ENCODE results near the gene MYH1. TPM values are rescaled to one million over a fixed set of nuclear protein-coding genes. Genes with fewer than 3 reads are reported as not detected.

MYH1 gene
- total RNA-seq, 1 experiment from 2014 or later = not detected

DNA sequence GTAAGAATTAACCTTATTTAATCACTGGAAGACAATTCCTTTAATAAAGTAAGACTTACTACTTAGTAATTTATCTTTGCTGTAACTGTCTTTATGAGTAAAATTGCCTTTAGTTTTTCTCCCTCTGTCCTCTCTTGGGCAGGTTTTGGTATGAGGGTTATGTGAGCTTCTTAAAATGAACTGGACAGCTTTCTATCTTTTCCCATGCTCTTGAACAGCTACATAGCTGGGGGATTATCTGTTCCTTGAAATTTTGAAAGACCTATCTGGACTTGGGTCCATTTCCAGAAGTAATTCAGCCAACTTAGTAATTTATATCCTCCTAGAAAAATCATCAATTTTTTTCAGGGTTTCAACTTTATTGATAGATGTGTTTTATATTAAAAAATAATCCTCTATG, 3.6 kb upstream of the MYH1 start:
- Histone ChIP-seq H3K36me3 (replicated peaks; ENCODE audit: control insufficient read depth, insufficient read depth, low read length) (no peaks in the 10 kb centered on the region), H3K27me3 (ENCODE audit: control insufficient read depth, insufficient read depth, low read length) (no peaks in the 10 kb centered on the region), H3K4me3 (ENCODE audit: insufficient read depth, low read depth, low read length) (no peak overlapping the region)
- no peak for DNase-seq

DNA sequence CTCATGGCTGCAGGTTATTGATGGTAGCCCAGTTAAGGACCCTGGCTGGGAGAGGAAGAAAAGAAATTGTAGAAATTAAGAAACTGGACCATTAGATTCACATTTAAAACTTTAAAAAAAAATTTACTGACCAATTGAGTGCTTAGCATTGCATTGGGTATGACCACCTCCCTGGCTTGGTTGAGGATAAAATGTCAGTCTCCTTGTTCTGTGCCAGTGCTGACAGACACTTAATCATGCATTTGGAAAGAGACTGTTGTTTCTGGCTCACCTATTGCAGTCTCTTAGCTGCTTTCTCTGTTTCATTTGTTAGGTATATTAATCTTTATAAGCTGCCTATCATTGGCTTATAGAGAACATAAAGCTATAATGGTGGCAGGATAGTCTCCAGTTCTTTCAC, 1.7 kb downstream of the MYH1 start:
- no peaks in the 10 kb centered on the region for H3K27me3 ChIP-seq (ENCODE audit: control insufficient read depth, insufficient read depth, low read length)
- no peaks in the 10 kb centered on the region for H3K36me3 ChIP-seq (replicated peaks; ENCODE audit: control insufficient read depth, insufficient read depth, low read length)
- no peak for DNase-seq
- no peak overlapping the region for H3K4me3 ChIP-seq (ENCODE audit: insufficient read depth, low read depth, low read length)

DNA sequence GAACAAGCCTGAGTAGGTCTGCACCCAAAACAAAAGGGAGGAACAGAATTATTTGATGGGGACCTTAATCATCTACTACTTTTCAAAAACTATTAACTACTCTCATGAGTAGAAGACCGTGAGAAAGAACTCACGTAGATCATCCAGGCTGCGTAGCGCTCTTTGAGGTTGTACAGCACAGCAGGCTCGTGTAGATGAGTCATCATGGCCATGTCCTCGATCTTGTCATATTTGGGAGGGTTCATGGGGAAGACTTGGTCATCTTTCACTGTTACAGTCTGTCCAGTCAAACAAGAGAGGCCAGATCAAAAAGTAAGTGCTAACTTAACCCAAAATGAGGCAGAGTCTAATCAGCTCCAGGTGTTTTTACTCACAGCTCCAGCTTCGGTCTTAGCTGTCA, 2.3 kb downstream of the MYH1 start:
- DNase-seq = no peak
- Histone ChIP-seq H3K27me3 (ENCODE audit: control insufficient read depth, insufficient read depth, low read length) (no peaks in the 10 kb centered on the region), H3K4me3 (ENCODE audit: insufficient read depth, low read depth, low read length) (no peak overlapping the region), H3K36me3 (replicated peaks; ENCODE audit: control insufficient read depth, insufficient read depth, low read length) (no peaks in the 10 kb centered on the region)

DNA sequence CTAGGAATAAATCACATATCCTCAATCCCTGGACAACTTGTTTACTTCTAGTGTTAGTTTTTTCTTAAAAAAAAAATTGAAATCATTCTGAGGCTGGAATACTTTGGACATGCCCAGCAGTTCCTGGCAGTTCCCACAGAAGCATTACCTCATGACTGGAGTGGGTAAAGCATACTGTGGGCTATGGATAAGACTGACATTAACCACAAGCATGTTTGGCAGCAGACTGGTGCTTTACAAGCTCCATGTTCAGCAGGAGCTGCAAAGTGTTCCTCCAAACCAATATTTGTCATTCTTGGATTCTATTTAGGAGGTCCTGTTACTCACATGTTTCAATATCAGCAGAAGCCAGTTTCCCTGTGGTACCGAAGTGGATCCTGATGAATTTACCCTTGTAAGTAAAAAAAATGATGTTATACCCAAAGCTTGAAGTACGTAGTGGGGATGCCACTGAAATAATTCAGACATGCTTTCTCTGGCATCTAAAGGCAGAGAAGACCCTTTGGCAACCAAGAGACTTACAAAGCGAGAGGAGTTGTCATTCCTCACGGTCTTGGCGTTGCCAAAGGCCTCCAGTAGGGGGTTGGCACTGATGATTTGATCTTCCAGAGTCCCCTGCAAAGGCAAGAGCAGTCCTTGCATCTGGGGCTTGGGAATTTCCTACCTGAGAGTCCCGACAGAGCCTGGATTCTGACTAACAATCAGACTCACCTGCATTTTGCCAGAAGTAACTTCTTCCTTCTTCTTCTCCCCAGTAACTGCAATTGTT, 4.9 kb downstream of the MYH1 start:
- Histone ChIP-seq H3K27me3 (ENCODE audit: control insufficient read depth, insufficient read depth, low read length) (no peaks in the 10 kb centered on the region), H3K4me3 (ENCODE audit: insufficient read depth, low read depth, low read length) (no peak overlapping the region), H3K36me3 (replicated peaks; ENCODE audit: control insufficient read depth, insufficient read depth, low read length) (no peaks in the 10 kb centered on the region)
- DNase-seq = no peak

DNA sequence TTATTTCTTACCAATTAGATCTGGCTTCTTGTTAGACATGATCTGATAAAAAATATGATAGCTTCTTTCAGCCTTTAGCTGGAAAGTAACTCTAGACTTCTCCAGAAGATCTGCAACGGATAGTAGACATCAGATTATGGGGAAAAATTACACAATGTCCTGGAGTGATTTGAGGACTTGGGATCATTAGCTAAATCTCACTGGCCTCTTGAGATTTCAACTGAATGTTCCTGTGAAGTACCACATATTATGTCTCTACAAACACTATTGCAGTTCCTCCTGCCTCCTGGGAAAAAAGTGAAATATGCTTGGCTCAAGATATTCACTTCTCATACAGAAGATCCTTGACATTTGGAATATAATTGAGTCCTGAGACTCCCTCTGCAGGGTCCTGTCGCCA, 5.5 kb downstream of the MYH1 start:
- Histone ChIP-seq H3K27me3 (ENCODE audit: control insufficient read depth, insufficient read depth, low read length) (no peaks in the 10 kb centered on the region), H3K4me3 (ENCODE audit: insufficient read depth, low read depth, low read length) (no peak overlapping the region), H3K36me3 (replicated peaks; ENCODE audit: control insufficient read depth, insufficient read depth, low read length) (no peaks in the 10 kb centered on the region)
- no peak for DNase-seq

DNA sequence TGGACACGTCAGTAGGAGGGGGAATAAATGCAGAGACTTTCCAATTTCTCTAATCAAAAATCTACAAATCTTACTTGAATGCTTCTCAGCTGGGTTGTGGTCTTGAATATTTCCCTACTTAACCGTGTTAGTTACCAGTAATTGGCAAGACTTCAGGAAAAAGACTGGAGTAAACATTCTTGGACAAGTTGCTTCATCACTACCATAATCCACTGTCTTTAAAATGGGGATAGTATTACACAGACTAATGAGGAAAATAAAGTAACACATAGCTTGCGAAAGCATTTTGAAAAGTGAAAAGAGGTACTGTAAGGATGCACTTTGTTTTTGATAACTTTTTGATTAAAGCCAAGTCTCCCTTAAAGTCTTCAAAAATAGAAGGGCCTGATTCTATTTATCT, 18.4 kb downstream of the MYH1 start:
- DNase-seq = no peak
- Histone ChIP-seq H3K27me3 (ENCODE audit: control insufficient read depth, insufficient read depth, low read length) (no peaks in the 10 kb centered on the region), H3K4me3 (ENCODE audit: insufficient read depth, low read depth, low read length) (no peak overlapping the region), H3K36me3 (replicated peaks; ENCODE audit: control insufficient read depth, insufficient read depth, low read length) (no peaks in the 10 kb centered on the region)

DNA sequence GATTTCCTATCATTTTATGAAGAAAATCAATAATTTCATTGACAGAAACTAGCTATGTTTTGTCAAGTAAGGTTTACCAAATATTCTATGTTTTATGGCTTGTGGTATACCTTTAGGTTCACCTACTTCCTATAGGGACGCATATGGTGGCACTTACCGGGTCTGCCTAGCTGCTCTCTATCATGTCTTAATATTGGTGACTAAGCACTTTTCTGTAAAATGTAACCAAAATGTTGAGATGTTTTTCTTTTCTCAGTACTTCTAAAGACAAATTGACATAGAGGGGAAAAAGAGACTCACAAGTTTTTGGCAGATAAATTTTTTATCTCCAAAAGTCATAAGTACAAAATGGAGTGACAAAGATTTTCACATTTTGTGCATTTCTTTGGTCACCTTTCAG, 26.3 kb downstream of the MYH1 start:
- Histone ChIP-seq H3K36me3 (replicated peaks; ENCODE audit: control insufficient read depth, insufficient read depth, low read length) (no peaks in the 10 kb centered on the region), H3K4me3 (ENCODE audit: insufficient read depth, low read depth, low read length) (no peak overlapping the region), H3K27me3 (ENCODE audit: control insufficient read depth, insufficient read depth, low read length) (no peaks in the 10 kb centered on the region)
- no peak for DNase-seq

DNA sequence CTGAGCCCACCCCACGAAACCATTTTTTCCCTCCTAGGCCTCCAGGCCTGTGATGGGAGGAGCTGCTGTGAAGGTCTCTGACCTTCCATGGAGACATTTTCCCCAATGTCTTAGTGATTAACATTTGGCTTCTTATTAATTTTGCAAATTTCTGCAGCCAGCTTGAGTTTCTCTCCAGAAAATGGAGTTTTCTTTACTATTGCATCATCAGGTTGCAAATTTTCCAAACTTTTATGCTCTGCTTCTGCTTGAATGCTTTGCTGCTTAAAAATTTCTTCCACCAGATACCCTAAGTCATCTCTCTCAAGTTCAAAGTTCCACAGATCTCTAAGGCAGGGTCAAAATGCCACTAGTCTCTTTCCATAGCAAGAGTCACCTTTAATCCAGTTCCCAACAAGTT, 36.1 kb downstream of the MYH1 start:
- no peaks in the 10 kb centered on the region for H3K36me3 ChIP-seq (replicated peaks; ENCODE audit: control insufficient read depth, insufficient read depth, low read length)
- no peaks in the 10 kb centered on the region for H3K27me3 ChIP-seq (ENCODE audit: control insufficient read depth, insufficient read depth, low read length)
- DNase-seq = no peak

DNA sequence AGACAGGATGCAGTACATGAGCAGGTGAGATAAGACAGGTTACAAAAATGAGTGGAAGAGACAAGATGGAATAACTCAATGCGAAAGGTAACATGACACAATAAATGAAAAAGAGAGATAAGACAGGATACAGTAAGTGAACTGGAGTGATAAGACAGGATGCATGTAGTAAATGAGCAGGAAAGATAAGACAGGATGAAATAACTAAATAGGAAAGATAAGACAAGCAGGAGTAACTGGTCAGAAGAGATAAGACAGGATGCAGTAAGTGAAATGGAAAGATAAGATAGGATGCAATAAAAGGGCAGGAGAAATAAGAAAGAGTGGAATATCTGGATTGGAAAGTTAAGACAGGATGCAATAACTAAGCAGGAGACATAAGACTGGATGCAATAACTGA, 40.6 kb downstream of the MYH1 start:
- H3K4me3 ChIP-seq (ENCODE audit: insufficient read depth, low read depth, low read length) = no peak overlapping the region
- no peaks in the 10 kb centered on the region for H3K36me3 ChIP-seq (replicated peaks; ENCODE audit: control insufficient read depth, insufficient read depth, low read length)
- DNase-seq = no peak
- no peaks in the 10 kb centered on the region for H3K27me3 ChIP-seq (ENCODE audit: control insufficient read depth, insufficient read depth, low read length)

More for the DNA sequence above, 36.1 kb downstream of the MYH1 start:
- H3K4me3 ChIP-seq (ENCODE audit: insufficient read depth, low read depth, low read length) = no peak overlapping the region

DNA sequence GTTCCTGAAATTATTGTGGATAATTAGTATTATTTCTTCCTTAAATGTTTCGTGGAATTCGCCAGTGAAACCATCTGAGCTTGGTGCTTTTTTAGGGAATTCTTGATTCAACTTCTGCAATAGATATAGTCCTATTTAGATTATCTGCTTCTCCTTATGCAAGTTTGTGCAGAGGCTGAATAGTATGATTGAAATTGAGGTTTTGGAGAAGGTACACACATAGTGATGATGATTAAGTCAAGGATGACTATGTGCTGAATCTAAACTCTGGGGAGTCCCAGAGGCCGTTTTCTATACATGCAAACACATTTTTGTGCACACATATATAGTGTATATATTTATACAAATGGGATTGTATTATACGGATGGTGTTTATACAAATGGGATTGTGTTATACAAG, 43.8 kb downstream of the MYH1 start:
- Histone ChIP-seq H3K4me3 (ENCODE audit: insufficient read depth, low read depth, low read length) (no peak overlapping the region), H3K36me3 (replicated peaks; ENCODE audit: control insufficient read depth, insufficient read depth, low read length) (no peaks in the 10 kb centered on the region), H3K27me3 (ENCODE audit: control insufficient read depth, insufficient read depth, low read length) (no peaks in the 10 kb centered on the region)
- DNase-seq = no peak

DNA sequence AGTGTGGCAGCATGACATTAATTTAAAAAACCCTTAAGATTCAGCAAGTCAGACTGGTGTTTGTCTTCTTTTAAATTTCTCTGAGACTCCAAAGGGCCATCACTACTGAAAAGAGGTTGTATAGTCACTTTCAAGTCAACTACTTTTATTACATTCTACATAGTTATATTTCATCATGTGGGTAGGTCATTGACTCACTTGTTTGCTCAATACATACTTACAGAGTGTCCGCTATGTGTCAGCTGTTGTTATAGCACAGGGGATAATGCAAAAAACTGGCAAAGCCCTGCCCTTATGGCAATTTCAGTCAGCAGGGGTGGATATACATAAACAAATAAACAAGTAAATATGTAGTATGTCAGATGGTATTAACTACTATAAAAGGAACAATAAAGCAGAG, 46.5 kb downstream of the MYH1 start:
- Histone ChIP-seq H3K27me3 (ENCODE audit: control insufficient read depth, insufficient read depth, low read length) (no peaks in the 10 kb centered on the region), H3K36me3 (replicated peaks; ENCODE audit: control insufficient read depth, insufficient read depth, low read length) (no peaks in the 10 kb centered on the region), H3K4me3 (ENCODE audit: insufficient read depth, low read depth, low read length) (no peak overlapping the region)
- no peak for DNase-seq

DNA sequence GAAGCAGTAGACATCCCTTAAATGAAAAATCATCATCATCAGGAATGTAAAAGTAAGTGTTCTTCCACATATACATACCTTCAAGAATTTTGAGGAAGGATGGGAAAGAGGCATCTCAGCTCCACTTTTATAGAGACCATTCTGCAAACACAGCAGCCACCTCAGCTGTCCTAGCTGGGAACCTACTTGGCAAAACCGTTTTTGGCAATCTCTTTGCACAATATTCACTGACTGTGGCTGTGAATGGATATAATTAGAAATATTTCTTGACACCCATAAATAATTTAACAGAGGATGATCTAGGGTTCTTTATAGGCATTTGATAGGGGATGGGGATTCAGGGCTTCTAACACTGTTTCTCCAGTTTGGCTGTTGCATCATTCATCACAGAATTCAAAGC, 48.9 kb downstream of the MYH1 start, which contains the start of gene MYH4:
MYH4 (minus strand) TSS at position 101 of the 400 bp plus-strand sequence. CDS start 2,814 bp downstream, outside the sequence.
- Histone ChIP-seq H3K4me3 (ENCODE audit: insufficient read depth, low read depth, low read length) (no peak within 1 kb of the TSS), H3K27me3 (ENCODE audit: control insufficient read depth, insufficient read depth, low read length) (no peaks in the 10 kb centered on the region), H3K36me3 (replicated peaks; ENCODE audit: control insufficient read depth, insufficient read depth, low read length) (no peaks in the 10 kb centered on the region)
- no peak for DNase-seq

DNA sequence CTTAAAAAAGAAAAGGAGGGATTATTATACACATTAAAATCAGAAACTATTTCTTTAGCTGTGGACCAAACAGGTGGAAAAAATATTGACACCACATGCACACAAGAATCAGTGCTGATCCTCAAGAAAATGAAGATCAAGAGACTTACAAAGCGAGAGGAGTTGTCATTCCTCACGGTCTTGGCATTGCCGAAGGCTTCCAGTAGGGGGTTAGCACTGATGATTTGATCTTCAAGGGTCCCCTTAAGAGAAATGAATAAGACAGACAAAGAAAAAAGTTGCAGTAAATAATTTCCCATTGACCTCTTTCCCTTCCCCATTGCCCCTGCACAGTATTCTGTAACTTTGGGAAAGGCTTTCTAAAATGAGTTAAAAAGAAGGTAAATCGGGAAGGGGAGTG, 54.9 kb downstream of the MYH1 start:
- peak; percentile 30 for DNase-seq
- Histone ChIP-seq H3K4me3 (ENCODE audit: insufficient read depth, low read depth, low read length) (no peak overlapping the region), H3K36me3 (replicated peaks; ENCODE audit: control insufficient read depth, insufficient read depth, low read length) (no peaks in the 10 kb centered on the region), H3K27me3 (ENCODE audit: control insufficient read depth, insufficient read depth, low read length) (no peaks in the 10 kb centered on the region)

DNA sequence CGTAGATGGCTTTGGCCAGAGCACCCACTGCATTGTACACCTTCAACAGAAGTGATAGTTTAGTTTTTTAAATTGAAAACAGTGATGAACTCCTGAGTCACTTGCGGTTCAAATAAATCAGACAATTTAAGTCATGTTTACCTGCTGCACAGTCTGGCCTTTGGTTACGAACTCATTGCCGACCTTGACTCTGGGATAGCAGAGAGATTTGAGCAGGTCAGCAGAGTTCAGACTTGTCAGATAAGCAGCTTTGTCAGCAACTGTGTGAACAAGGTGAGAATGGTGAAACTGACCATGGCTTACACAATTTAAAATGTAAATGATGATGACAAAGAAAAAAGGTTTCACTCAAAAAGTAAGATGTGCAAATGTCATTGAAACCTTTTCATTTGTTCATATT, 58.3 kb downstream of the MYH1 start:
- no peaks in the 10 kb centered on the region for H3K27me3 ChIP-seq (ENCODE audit: control insufficient read depth, insufficient read depth, low read length)
- H3K4me3 ChIP-seq (ENCODE audit: insufficient read depth, low read depth, low read length) = no peak overlapping the region
- H3K36me3 ChIP-seq (replicated peaks; ENCODE audit: control insufficient read depth, insufficient read depth, low read length) = no peaks in the 10 kb centered on the region
- DNase-seq = no peak

DNA sequence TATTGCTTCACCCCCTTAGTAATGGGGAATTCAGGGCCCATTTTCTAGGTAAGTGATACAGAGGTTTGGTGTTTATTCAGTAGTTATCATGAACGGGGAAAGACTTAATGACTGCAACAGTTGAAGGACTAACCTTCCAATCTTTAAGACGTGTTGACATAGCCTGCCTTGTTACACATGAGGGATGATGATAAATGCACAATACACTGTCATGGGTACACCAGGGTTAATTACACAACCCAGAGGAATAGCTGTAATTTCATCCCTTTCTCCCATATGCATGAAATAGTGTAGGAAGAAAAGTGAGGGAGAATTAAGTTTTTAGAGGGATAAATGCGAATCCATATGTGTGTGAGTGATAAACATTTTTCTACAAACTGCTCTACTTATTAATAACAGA, 59.6 kb downstream of the MYH1 start:
- Histone ChIP-seq H3K36me3 (replicated peaks; ENCODE audit: control insufficient read depth, insufficient read depth, low read length) (no peaks in the 10 kb centered on the region), H3K27me3 (ENCODE audit: control insufficient read depth, insufficient read depth, low read length) (no peaks in the 10 kb centered on the region), H3K4me3 (ENCODE audit: insufficient read depth, low read depth, low read length) (no peak overlapping the region)
- DNase-seq = no peak

DNA sequence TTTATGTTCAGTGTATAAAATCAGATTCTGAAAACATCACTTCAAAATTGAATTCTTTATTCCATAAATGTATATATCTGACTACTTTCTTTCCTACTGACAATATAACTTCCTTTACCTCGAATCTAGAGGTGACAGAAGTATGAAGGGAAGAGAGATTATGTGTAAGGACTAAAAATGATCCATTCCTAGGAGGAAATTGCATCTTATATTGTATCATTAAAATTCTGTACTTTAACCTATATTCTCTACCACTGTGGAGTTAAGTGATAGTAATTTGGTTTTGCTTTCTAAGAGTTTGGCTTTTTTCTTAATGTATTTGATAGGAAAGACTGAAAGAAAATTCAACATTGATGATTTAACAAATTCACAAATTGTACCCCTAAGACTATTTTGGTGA, 60.4 kb downstream of the MYH1 start:
- no peaks in the 10 kb centered on the region for H3K27me3 ChIP-seq (ENCODE audit: control insufficient read depth, insufficient read depth, low read length)
- no peak for DNase-seq
- H3K4me3 ChIP-seq (ENCODE audit: insufficient read depth, low read depth, low read length) = no peak overlapping the region
- H3K36me3 ChIP-seq (replicated peaks; ENCODE audit: control insufficient read depth, insufficient read depth, low read length) = no peaks in the 10 kb centered on the region

Data from H7 (cell line).